Measurements from ENCODE around the gene CSDE1.

The CSDE1 gene

GRCh38 chr1:114746450-114747121 lies 11.2 kb downstream of the CSDE1 start:
- no peak for DNase-seq

GRCh38 chr1:114745291-114745690 lies 12.5 kb downstream of the CSDE1 start:
- DNase-seq: no peak

- no peak for DNase-seq
Measured at GRCh38 chr1:114741963-114742746, 15.6 kb downstream of the CSDE1 start.

- DNase-seq: no peak
Measured at GRCh38 chr1:114740331-114740730, 17.5 kb downstream of the CSDE1 start.

GRCh38 chr1:114737314-114737849 lies 20.4 kb downstream of the CSDE1 start:
- DNase-seq: no peak

- no peak for DNase-seq
Measured at GRCh38 chr1:114735479-114735878, 22.3 kb downstream of the CSDE1 start.

GRCh38 chr1:114729782-114730181 lies 28.0 kb downstream of the CSDE1 start:
- DNase-seq: no peak

- DNase-seq: no peak
Measured at GRCh38 chr1:114728553-114728952, 29.2 kb downstream of the CSDE1 start.

GRCh38 chr1:114725230-114725629 lies 32.6 kb downstream of the CSDE1 start:
- DNase-seq: no peak

- no peak for DNase-seq
Measured at GRCh38 chr1:114723915-114724314, 33.9 kb downstream of the CSDE1 start.

- DNase-seq: no peak
Measured at GRCh38 chr1:114723457-114723856, 34.3 kb downstream of the CSDE1 start.

GRCh38 chr1:114720492-114720891 lies 37.3 kb downstream of the CSDE1 start:
- DNase-seq: no peak

- DNase-seq: no peak
Measured at GRCh38 chr1:114719424-114719787, 38.4 kb downstream of the CSDE1 start.

- peak; percentile 2 to 16 for DNase-seq
Measured at GRCh38 chr1:114718661-114719423, 38.9 kb downstream of the CSDE1 start.

GRCh38 chr1:114716304-114717170 lies 41.2 kb downstream of the CSDE1 start, which contains the start of gene NRAS:
TSS of gene NRAS (minus strand) at chr1:114716771. CDS start at chr1:114716160, 611 bp downstream.
- peak; percentile 93 to 94 for DNase-seq

GRCh38 chr1:114715952-114716303 lies 41.9 kb downstream of the CSDE1 start:
- DNase-seq: no peak

- no peak for DNase-seq
Measured at GRCh38 chr1:114712977-114713376, 44.8 kb downstream of the CSDE1 start.

- DNase-seq: no peak
Measured at GRCh38 chr1:114710360-114710759, 47.4 kb downstream of the CSDE1 start.

GRCh38 chr1:114707604-114708003 lies 50.2 kb downstream of the CSDE1 start:
- DNase-seq: no peak

GRCh38 chr1:114703242-114703641 lies 54.5 kb downstream of the CSDE1 start:
- no peak for DNase-seq

GRCh38 chr1:114702737-114703136 lies 55.0 kb downstream of the CSDE1 start:
- no peak for DNase-seq

- no peak for DNase-seq
Measured at GRCh38 chr1:114701931-114702330, 55.9 kb downstream of the CSDE1 start.

Measured in stimulated activated CD4-positive, alpha-beta T cell treated with anti-CD3 and anti-CD28 coated beads, Interleukin-2, amount 100 ng/mL, for 48 hours (primary cell).